K562 (cell line): Measurements from ENCODE around the gene TDRD3. TPM values are rescaled to one million over a fixed set of nuclear protein-coding genes. Genes with fewer than 3 reads are reported as not detected.

Source experiments
- ATAC-seq: fragments of 200-7000 bp; cut with Tn5 transposase; 3 replicates; pipeline ENCODE4 v1.9.1; 2020; ENCODE audit warnings: moderate library complexity
- BruUV-seq: library from RNA; stranded (reverse); fragments of 400-500 nt; replicated peaks from 2 replicates; lab custom pipeline; 2021; lab: Mats Ljungman, UMichigan
- CTCF ChIA-PET: fragments of 300-600 bp; formaldehyde crosslinking; extraction: SDS; loops from one replicate; lab custom pipeline; 2021; ENCODE audit warnings: low intra/inter-chr PET ratio; lab: Yijun Ruan, JAX
- POLR2A ChIA-PET: fragments of 300-600, 350-650 bp; sonication (Branson Sonifier 250); formaldehyde crosslinking; extraction: SDS; loops from one replicate; lab custom pipeline; 2021; ENCODE audit warnings: antibody characterized with exemption, inconsistent platforms; lab: Yijun Ruan, JAX
- DNase-seq, 4 experiments: peaks; one replicate each; pipeline versions ENCODE4 v3.0.0 to v3.0.0-alpha.2; 2011 to 2018; ENCODE audit warnings: low spot score in 3 of 4, mixed read lengths in 3 of 4; ENCODE audit errors: extremely low read depth in 1 of 4
- FAIRE-seq: peaks from 2 replicates; lab custom pipeline; 2011; peaks lifted over from hg19 to GRCh38; lab: Jason Lieb, UNC
- H2AFZ ChIP-seq: 2 replicates; pipeline ENCODE4 v1.6.0; 2011; ENCODE audit warnings: low read depth, low read length, control low read depth, inconsistent platforms
- H3K27ac ChIP-seq: fragments of 200-600 bp; 3 replicates; pipeline ENCODE4 v1.8.0; 2011; ENCODE audit warnings: low read depth, mild to moderate bottlenecking, control low read depth, inconsistent platforms, low read length, moderate library complexity, mixed read lengths; ENCODE audit errors: extremely low read depth
- H3K27me3 ChIP-seq, 2 experiments: fragments of 300-600 bp in 1 of 2; 2 replicates in 1 of 2; 3 replicates in 1 of 2; pipeline versions ENCODE4 v1.6.0 to v1.8.0; 2011; ENCODE audit warnings: inconsistent platforms in 2 of 2, low read length in 2 of 2, mild to moderate bottlenecking in 1 of 2, mixed read lengths in 1 of 2, moderate library complexity in 1 of 2; ENCODE audit not compliant: control insufficient read depth in 2 of 2, insufficient read depth in 2 of 2
- H3K36me3 ChIP-seq: fragments of 300-600 bp; 3 replicates; pipeline ENCODE4 v1.8.0; 2011; ENCODE audit warnings: mild to moderate bottlenecking, low read length, inconsistent platforms; ENCODE audit not compliant: control insufficient read depth, insufficient read depth
- H3K4me1 ChIP-seq, 2 experiments: fragments of 200-600 bp in 1 of 2; replicated peaks in 1 of 2; 2 replicates in 1 of 2; 3 replicates in 1 of 2; pipeline versions ENCODE4 v1.5.1 to v1.8.0; 2011; ENCODE audit warnings: inconsistent platforms in 2 of 2, low read length in 2 of 2, mild to moderate bottlenecking in 1 of 2, mixed read lengths in 1 of 2, moderate library complexity in 1 of 2; ENCODE audit not compliant: control insufficient read depth in 2 of 2, insufficient read depth in 2 of 2
- H3K4me2 ChIP-seq: 2 replicates; pipeline ENCODE4 v1.6.1; 2011; ENCODE audit warnings: low read length, control low read depth, inconsistent platforms, mixed read lengths; ENCODE audit not compliant: insufficient read depth
- H3K4me3 ChIP-seq: fragments of 200-600 bp; sonication (generic), shearing (Covaris generic); 2 replicates; pipeline ENCODE4 v1.5.1; 2016; ENCODE audit warnings: control low read depth, inconsistent platforms
- H3K79me2 ChIP-seq: fragments of 200-600 bp; 3 replicates; pipeline ENCODE4 v1.8.0; 2011; ENCODE audit warnings: low read length, inconsistent platforms; ENCODE audit not compliant: control insufficient read depth, insufficient read depth
- H3K9ac ChIP-seq, 2 experiments: 2 replicates each; pipeline versions ENCODE4 v1.6.0 to v1.6.1; 2011; ENCODE audit warnings: low read depth in 2 of 2, low read length in 2 of 2, control low read depth in 1 of 2, inconsistent platforms in 1 of 2, mild to moderate bottlenecking in 1 of 2, mixed read lengths in 1 of 2; ENCODE audit not compliant: insufficient read depth in 1 of 2
- H3K9me1 ChIP-seq: one replicate; pipeline ENCODE4 v1.6.0; 2011; ENCODE audit warnings: inconsistent platforms, mild to moderate bottlenecking, low read length, moderate library complexity; ENCODE audit not compliant: control insufficient read depth, insufficient read depth
- H3K9me3 ChIP-seq: replicated peaks from 2 replicates; pipeline ENCODE4 v1.5.1; 2011; ENCODE audit warnings: low read depth, low read length, inconsistent platforms; ENCODE audit not compliant: control insufficient read depth, insufficient read depth
- H4K20me1 ChIP-seq: replicated peaks from 2 replicates; pipeline ENCODE4 v1.6.1; 2011; ENCODE audit warnings: low read length, inconsistent platforms, mixed read lengths; ENCODE audit not compliant: control insufficient read depth, insufficient read depth
- CBX3 ChIP-seq, 2 experiments: IDR thresholded peaks; 1 replicate in 1 of 2; 2 replicates in 1 of 2; pipeline ENCODE4 v1.6.1; 2012; ENCODE audit warnings: inconsistent platforms in 2 of 2, low read length in 2 of 2, borderline replicate concordance in 1 of 2, control low read depth in 1 of 2
- GATAD2B ChIP-seq: fragments of 450-650 bp; IDR thresholded peaks from 2 replicates; pipeline ENCODE4 v1.6.1; 2017; ENCODE audit warnings: mild to moderate bottlenecking, borderline replicate concordance
- GTF2A2 ChIP-seq: IDR thresholded peaks from 2 replicates; pipeline ENCODE4 v1.6.1; 2016; ENCODE audit warnings: mild to moderate bottlenecking, missing genetic modification characterization, missing compliant biosample characterization
- SMAD3 ChIP-seq: fragments of 450-650 bp; formaldehyde crosslinking; conservative IDR thresholded peaks from 2 replicates; pipeline ENCODE4 v1.4.0; 2020; ENCODE audit warnings: mild to moderate bottlenecking
- ZNF23 ChIP-seq: fragments of 250-450 bp; sonication (Bioruptor Pico); IDR thresholded peaks from 2 replicates; pipeline ENCODE4 v1.4.0; 2020; ENCODE audit warnings: mild to moderate bottlenecking
- ZNF561 ChIP-seq: fragments of 450-650 bp; formaldehyde crosslinking; conservative IDR thresholded peaks from 2 replicates; pipeline ENCODE4 v1.4.0; 2020; ENCODE audit warnings: mild to moderate bottlenecking, moderate library complexity
- ZSCAN32 ChIP-seq: fragments of 450-650 bp; formaldehyde crosslinking; IDR thresholded peaks from 2 replicates; pipeline ENCODE4 v1.4.0; 2020; ENCODE audit warnings: mild to moderate bottlenecking, moderate library complexity
- WGBS: fragments of 100-300 bp; shearing (Covaris generic); methylation state at CpG from one replicate; pipeline ENCODE4 v1.1.6; 2016; ENCODE audit warnings: low coverage, mixed read lengths; ENCODE audit not compliant: insufficient coverage; ENCODE audit errors: missing lambda C conversion rate; 5-methylcytosine and 5-hydroxymethylcytosine counted together
- in situ Hi-C: fragments of 300-500 bp; cut with MboI; formaldehyde crosslinking; loops from 4 replicates; pipeline ENCODE4 v1.15.0; 2018; ENCODE audit warnings: inconsistent platforms, mixed read lengths
- intact Hi-C: fragments of 100-400 bp; cut with micrococcal nuclease; formaldehyde crosslinking; loops from 2 replicates; pipeline ENCODE4 v1.14.2; 2022
- polyA plus RNA-seq, 8 experiments: library from polyadenylated mRNA; depleted of rRNA in 4 of 8; stranded (reverse) in 5 of 8; unstranded in 3 of 8; fragments of >200 nt; fragmentation: Nextera tagmentation in 2 of 8; fragmentation: Illumina TruSeq in 1 of 8; extraction: Ambion mirVana in 2 of 8; extraction: Trizol in 1 of 8; gene quantifications; 2 replicates each; pipeline versions ENCODE4 v1.2.1 to v1.2.3, GENCODE V29; 2011 to 2014; ENCODE audit warnings: inconsistent platforms in 1 of 8, missing spikeins in 1 of 8
- total RNA-seq, 7 experiments: library from RNA; depleted of rRNA in 6 of 7; stranded (reverse); fragments of >200 nt in 6 of 7; fragmentation: Illumina TruSeq in 2 of 7; extraction: Trizol in 2 of 7; gene quantifications; 2 replicates each; pipeline versions ENCODE4 v1.2.1 to v1.2.3, GENCODE V29; 2011 to 2021; ENCODE audit warnings: low replicate concordance in 1 of 7
- TF ChIP-seq, protein P1 (sequence below): fragments of 250-450 bp; sonication (Bioruptor Pico); IDR thresholded peaks from 2 replicates; pipeline ENCODE4 v1.5.0; 2020; ENCODE audit warnings: mild to moderate bottlenecking, borderline replicate concordance
- TF ChIP-seq, protein P2 (sequence below): fragments of 250-450 bp; sonication (Bioruptor Pico); IDR thresholded peaks from 2 replicates; pipeline ENCODE4 v1.4.0; 2020
- TF ChIP-seq, protein P3 (sequence below): fragments of 450-650 bp; IDR thresholded peaks from 2 replicates; pipeline ENCODE4 v1.6.1; 2017; ENCODE audit warnings: antibody characterized with exemption

The TDRD3 gene
- total and polyA plus RNA-seq, 9 of the 15 experiments (the other 6 are each of a cell fraction or from before 2014, with no cell fraction given): 3.6 to 16.4 (median 9.5) TPM

DNA sequence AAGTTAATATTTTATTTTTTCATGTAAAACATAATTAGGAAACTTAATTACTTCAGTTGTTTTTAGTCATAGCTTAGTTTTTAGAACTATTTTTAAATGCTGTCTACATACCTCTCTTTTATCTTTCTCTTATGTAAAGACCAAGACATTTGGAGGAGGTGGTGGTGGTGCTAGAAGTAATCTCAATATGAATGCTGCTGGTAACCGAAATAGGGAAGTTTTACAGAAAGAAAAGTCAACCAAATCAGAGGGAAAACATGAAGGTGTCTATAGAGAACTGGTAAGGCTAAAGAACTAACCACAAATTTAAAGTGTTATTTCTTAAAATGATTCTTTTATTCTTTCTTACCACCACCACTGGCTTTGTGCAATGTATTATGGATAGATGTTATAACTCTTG, 97.3 kb downstream of the TDRD3 start:
- H3K4me3 ChIP-seq: no peak overlapping the region
- H2AFZ ChIP-seq: no peak overlapping the region
- no peak overlapping the region for H3K9ac ChIP-seq
- intact Hi-C loops (no loop called here), in situ Hi-C loops (no loop called here)
- 73% methylated on average over 1 of the region's 1 CpG for WGBS
- DNase-seq: no peak
- H3K4me2 ChIP-seq: no peak overlapping the region
- ATAC-seq: no peak
- ChIA-PET POLR2A (no interaction called here), CTCF (no interaction called here)
- no peaks in the 10 kb centered on the region for H3K27me3 ChIP-seq
- H3K9me3 ChIP-seq: no peaks in the 10 kb centered on the region
- H3K27ac ChIP-seq: no peak overlapping the region
- no TSS peak for BruUV-seq
- H3K9me1 ChIP-seq: no peaks in the 10 kb centered on the region
- H3K4me1 ChIP-seq: no peaks in the 10 kb centered on the region
- no peaks in the 10 kb centered on the region for H3K79me2 ChIP-seq
- H3K36me3 ChIP-seq: no peaks in the 10 kb centered on the region
- FAIRE-seq: no peak
- no peaks in the 10 kb centered on the region for H4K20me1 ChIP-seq
- TF ChIP-seq GTF2A2 (tag) (no peak), SMAD3 (CRISPR knock-in tag) (no peak), GATAD2B (no peak), ZNF23 (CRISPR knock-in tag) (no peak), ZSCAN32 (no peak), CBX3 (IDR thresholded peaks at IDR 0.05; ENCODE audit: borderline replicate concordance in 1 of 2, low read length in 2 of 2) (no peak), ZNF561 (CRISPR knock-in tag) (no peak)
- TF ChIP-seq, protein P1, sequence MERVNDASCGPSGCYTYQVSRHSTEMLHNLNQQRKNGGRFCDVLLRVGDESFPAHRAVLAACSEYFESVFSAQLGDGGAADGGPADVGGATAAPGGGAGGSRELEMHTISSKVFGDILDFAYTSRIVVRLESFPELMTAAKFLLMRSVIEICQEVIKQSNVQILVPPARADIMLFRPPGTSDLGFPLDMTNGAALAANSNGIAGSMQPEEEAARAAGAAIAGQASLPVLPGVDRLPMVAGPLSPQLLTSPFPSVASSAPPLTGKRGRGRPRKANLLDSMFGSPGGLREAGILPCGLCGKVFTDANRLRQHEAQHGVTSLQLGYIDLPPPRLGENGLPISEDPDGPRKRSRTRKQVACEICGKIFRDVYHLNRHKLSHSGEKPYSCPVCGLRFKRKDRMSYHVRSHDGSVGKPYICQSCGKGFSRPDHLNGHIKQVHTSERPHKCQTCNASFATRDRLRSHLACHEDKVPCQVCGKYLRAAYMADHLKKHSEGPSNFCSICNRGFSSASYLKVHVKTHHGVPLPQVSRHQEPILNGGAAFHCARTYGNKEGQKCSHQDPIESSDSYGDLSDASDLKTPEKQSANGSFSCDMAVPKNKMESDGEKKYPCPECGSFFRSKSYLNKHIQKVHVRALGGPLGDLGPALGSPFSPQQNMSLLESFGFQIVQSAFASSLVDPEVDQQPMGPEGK: no peak
- TF ChIP-seq, protein P2, sequence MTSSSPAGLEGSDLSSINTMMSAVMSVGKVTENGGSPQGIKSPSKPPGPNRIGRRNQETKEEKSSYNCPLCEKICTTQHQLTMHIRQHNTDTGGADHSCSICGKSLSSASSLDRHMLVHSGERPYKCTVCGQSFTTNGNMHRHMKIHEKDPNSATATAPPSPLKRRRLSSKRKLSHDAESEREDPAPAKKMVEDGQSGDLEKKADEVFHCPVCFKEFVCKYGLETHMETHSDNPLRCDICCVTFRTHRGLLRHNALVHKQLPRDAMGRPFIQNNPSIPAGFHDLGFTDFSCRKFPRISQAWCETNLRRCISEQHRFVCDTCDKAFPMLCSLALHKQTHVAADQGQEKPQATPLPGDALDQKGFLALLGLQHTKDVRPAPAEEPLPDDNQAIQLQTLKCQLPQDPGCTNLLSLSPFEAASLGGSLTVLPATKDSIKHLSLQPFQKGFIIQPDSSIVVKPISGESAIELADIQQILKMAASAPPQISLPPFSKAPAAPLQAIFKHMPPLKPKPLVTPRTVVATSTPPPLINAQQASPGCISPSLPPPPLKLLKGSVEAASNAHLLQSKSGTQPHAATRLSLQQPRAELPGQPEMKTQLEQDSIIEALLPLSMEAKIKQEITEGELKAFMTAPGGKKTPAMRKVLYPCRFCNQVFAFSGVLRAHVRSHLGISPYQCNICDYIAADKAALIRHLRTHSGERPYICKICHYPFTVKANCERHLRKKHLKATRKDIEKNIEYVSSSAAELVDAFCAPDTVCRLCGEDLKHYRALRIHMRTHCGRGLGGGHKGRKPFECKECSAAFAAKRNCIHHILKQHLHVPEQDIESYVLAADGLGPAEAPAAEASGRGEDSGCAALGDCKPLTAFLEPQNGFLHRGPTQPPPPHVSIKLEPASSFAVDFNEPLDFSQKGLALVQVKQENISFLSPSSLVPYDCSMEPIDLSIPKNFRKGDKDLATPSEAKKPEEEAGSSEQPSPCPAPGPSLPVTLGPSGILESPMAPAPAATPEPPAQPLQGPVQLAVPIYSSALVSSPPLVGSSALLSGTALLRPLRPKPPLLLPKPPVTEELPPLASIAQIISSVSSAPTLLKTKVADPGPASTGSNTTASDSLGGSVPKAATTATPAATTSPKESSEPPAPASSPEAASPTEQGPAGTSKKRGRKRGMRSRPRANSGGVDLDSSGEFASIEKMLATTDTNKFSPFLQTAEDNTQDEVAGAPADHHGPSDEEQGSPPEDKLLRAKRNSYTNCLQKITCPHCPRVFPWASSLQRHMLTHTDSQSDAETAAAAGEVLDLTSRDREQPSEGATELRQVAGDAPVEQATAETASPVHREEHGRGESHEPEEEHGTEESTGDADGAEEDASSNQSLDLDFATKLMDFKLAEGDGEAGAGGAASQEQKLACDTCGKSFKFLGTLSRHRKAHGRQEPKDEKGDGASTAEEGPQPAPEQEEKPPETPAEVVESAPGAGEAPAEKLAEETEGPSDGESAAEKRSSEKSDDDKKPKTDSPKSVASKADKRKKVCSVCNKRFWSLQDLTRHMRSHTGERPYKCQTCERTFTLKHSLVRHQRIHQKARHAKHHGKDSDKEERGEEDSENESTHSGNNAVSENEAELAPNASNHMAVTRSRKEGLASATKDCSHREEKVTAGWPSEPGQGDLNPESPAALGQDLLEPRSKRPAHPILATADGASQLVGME (CRISPR knock-in tag): no peak
- TF ChIP-seq, protein P3, sequence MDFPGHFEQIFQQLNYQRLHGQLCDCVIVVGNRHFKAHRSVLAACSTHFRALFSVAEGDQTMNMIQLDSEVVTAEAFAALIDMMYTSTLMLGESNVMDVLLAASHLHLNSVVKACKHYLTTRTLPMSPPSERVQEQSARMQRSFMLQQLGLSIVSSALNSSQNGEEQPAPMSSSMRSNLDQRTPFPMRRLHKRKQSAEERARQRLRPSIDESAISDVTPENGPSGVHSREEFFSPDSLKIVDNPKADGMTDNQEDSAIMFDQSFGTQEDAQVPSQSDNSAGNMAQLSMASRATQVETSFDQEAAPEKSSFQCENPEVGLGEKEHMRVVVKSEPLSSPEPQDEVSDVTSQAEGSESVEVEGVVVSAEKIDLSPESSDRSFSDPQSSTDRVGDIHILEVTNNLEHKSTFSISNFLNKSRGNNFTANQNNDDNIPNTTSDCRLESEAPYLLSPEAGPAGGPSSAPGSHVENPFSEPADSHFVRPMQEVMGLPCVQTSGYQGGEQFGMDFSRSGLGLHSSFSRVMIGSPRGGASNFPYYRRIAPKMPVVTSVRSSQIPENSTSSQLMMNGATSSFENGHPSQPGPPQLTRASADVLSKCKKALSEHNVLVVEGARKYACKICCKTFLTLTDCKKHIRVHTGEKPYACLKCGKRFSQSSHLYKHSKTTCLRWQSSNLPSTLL: no peak
